Esophagus squamous epithelium (tissue), 5 donors: ENCODE results near the gene TMEM229A. TPM values are rescaled to one million over a fixed set of nuclear protein-coding genes. Genes with fewer than 3 reads are reported as not detected.

Source experiments
- DNase-seq: peaks from one replicate; lab custom pipeline; 2025; lab: John Stamatoyannopoulos, UW
- H3K27ac ChIP-seq, 4 donors: fragments of 200-600 bp; sonication (generic); one replicate each; pipeline ENCODE4 v1.5.1; 2016 to 2019; ENCODE audit warnings: mild to moderate bottlenecking in 1 of 4
- H3K27me3 ChIP-seq, 4 donors: fragments of 200-600 bp; sonication (generic); 1 replicate in 3 of 4; 2 replicates in 1 of 4; pipeline versions ENCODE4 v1.5.1 to v1.6.0; 2017 to 2021; ENCODE audit warnings: antibody characterized with exemption in 1 of 4
- H3K36me3 ChIP-seq, 3 donors: fragments of 200-600 bp; sonication (generic); one replicate each; pipeline ENCODE4 v1.5.1; 2016 to 2019
- H3K4me1 ChIP-seq, 3 donors: fragments of 200-600 bp; sonication (generic); one replicate each; pipeline ENCODE4 v1.5.1; 2017 to 2019
- H3K4me3 ChIP-seq, 4 donors: fragments of 200-600 bp; sonication (generic); 1 replicate in 3 of 4; 2 replicates in 1 of 4; pipeline ENCODE4 v1.5.1; 2016 to 2019; ENCODE audit warnings: mild to moderate bottlenecking in 2 of 4, moderate library complexity in 1 of 4
- H3K9me3 ChIP-seq, 3 donors: fragments of 200-600 bp; sonication (generic); one replicate each; pipeline ENCODE4 v1.5.1; 2016 to 2019
- POLR2A ChIP-seq, 4 donors: fragments of 450-650 bp; IDR thresholded peaks; one replicate each; pipeline ENCODE4 v1.6.1; 2017; ENCODE audit warnings: antibody characterized with exemption in 4 of 4, mild to moderate bottlenecking in 4 of 4, moderate library complexity in 3 of 4
- WGBS, 2 donors: methylation state at CpG; one replicate each; pipeline ENCODE4 v1.1.5; 2018; 5-methylcytosine and 5-hydroxymethylcytosine counted together
- intact Hi-C: fragments of 100-400 bp; cut with DNase I; formaldehyde crosslinking; loops from one replicate; pipeline ENCODE4 v1.15.0; 2022
- total RNA-seq, 4 donors: library from RNA; depleted of rRNA; stranded (reverse); fragments of >200 nt; gene quantifications; one replicate each; pipeline ENCODE4 v1.1.0, GENCODE V29; 2016
- TF ChIP-seq, protein P1 (sequence below), 6 experiments: fragments of 450-650 bp in 4 of 6; fragments of 200-600 bp in 2 of 6; sonication (generic) in 2 of 6; IDR thresholded peaks; one replicate each; pipeline ENCODE4 v1.5.1; 2016 to 2019; ENCODE audit warnings: antibody characterized with exemption in 6 of 6, mild to moderate bottlenecking in 4 of 6, moderate library complexity in 4 of 6
- donor health status: DM: yes; HTN: yes; CAD: no.

The TMEM229A gene
- total RNA-seq, 4 donors from 2014 or later, result not detected

DNA sequence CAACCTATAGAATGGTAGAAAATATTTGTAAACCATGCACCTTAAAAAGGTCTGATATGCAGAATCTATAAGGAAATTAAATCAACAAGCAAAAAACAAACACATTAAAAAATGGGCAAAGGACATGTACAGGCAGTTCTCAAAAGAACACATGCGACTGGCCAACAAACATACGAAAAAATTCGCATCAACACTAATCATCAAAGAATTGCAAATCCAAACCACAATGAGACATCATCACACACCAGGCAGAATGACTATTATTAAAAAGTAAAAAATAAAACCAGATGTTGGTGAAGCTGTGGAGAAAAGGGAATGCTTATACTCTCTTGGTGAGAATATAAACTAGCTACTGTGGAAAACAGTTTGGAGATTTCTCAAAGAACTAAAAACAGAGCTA, 33.2 kb downstream of the TMEM229A start:
- H3K27ac ChIP-seq, result no peak overlapping the region
- no peak overlapping the region for H3K4me3 ChIP-seq
- 76 to 82% methylated on average over 3 of the region's 3 CpGs for WGBS, 2 donors
- peaks cover 0 to 17% (median 0%) of the 10 kb centered on the region in 3 donors for H3K9me3 ChIP-seq
- TF ChIP-seq, protein P1, sequence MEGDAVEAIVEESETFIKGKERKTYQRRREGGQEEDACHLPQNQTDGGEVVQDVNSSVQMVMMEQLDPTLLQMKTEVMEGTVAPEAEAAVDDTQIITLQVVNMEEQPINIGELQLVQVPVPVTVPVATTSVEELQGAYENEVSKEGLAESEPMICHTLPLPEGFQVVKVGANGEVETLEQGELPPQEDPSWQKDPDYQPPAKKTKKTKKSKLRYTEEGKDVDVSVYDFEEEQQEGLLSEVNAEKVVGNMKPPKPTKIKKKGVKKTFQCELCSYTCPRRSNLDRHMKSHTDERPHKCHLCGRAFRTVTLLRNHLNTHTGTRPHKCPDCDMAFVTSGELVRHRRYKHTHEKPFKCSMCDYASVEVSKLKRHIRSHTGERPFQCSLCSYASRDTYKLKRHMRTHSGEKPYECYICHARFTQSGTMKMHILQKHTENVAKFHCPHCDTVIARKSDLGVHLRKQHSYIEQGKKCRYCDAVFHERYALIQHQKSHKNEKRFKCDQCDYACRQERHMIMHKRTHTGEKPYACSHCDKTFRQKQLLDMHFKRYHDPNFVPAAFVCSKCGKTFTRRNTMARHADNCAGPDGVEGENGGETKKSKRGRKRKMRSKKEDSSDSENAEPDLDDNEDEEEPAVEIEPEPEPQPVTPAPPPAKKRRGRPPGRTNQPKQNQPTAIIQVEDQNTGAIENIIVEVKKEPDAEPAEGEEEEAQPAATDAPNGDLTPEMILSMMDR (IDR thresholded peaks at IDR 0.05), result no peak
- no peak for TF ChIP-seq POLR2A (IDR thresholded peaks at IDR 0.05)
- DNase-seq, result no peak
- H3K4me1 ChIP-seq, result no peaks in the 10 kb centered on the region
- intact Hi-C loops, result no loop called here
- H3K36me3 ChIP-seq, result no peaks in the 10 kb centered on the region
- no peaks in the 10 kb centered on the region for H3K27me3 ChIP-seq

DNA sequence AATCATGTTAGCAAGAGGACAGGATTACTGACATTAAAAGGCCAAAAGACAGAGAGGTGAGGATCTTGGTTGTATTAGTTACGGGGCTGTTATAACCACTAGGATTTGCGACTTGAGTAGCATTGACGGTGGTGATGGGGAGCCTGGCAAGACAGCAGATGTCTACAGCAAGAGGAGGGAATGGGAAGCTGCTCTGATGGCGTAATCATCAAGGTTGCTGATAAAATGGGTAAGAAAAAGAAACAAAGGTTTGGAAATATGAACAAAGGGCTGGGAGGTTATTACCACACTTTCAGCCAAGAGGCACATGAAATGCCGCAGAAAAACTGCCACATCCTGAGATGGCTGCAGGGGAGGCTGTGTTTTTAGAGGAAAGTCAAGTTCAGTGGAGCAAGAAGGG, 33.9 kb downstream of the TMEM229A start:
- 78 to 85% methylated on average over 5 of the region's 5 CpGs for WGBS, 2 donors
- Histone ChIP-seq H3K27ac (no peak overlapping the region), H3K36me3 (no peaks in the 10 kb centered on the region), H3K9me3 (peaks cover 0 to 9% (median 0%) of the 10 kb centered on the region in 3 donors), H3K27me3 (no peaks in the 10 kb centered on the region), H3K4me1 (no peaks in the 10 kb centered on the region), H3K4me3 (no peak overlapping the region)
- DNase-seq, result no peak
- TF ChIP-seq, protein P1 (IDR thresholded peaks at IDR 0.05), result no peak
- no peak for TF ChIP-seq POLR2A (IDR thresholded peaks at IDR 0.05)
- intact Hi-C loops, result no loop called here

DNA sequence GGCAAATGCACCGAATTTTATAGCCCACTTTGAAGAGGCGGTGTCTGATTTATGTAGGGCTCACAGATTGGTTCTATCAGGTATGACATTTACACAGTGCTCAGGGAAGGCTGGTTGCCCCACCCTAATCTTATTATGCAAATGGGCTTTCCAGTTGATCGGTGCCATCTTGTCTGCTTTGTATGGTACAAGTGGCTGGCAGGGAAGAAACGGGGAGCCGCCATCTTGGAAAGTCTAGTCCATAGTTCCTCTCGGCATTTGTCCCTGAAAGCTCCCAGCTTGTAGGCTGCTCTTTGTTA, 36.6 kb downstream of the TMEM229A start:
- Histone ChIP-seq H3K4me1 (no peaks in the 10 kb centered on the region), H3K36me3 (no peaks in the 10 kb centered on the region), H3K4me3 (no peak overlapping the region), H3K9me3 (peaks cover 0 to 3% (median 0%) of the 10 kb centered on the region in 3 donors), H3K27me3 (no peaks in the 10 kb centered on the region), H3K27ac (no peak overlapping the region)
- intact Hi-C loops, result no loop called here
- 88 to 93% methylated on average over 6 of the region's 6 CpGs for WGBS, 2 donors
- DNase-seq, result no peak
- TF ChIP-seq POLR2A (IDR thresholded peaks at IDR 0.05), result no peak
- TF ChIP-seq, protein P1 (IDR thresholded peaks at IDR 0.05), result no peak

DNA sequence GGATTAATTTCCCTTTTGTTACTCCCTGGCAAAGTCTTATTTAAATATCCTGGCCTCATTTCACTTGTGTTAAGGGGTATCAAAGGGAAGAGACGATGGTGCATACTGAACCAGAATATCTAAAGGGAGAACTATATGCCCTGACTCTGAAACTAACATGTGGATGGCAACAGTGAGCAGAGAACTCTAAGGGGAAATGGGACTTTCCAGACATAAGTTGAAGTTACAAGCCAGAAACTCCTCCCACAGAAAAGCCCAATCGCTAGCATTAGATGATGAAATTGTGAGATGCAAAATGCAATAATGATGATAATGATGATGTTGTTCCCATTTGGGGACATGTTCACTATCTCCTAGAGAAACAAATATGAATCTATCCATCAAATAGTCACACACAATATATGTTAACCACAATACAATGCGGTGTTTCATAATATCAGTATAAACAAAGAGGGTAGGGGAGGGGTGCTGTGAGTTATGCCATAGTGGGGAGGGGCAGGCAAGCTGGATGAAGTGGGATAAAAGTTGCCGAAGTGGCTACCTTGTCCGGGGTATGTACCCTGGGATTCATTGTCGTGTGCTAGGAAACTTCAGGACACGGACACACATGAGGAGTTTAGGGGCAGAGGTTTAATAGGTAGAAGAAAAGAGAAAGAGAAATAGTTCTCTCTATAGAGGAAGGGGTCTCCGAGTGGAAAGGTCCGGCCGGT, 37.1 kb downstream of the TMEM229A start:
- no peaks in the 10 kb centered on the region for H3K27me3 ChIP-seq
- no peak overlapping the region for H3K27ac ChIP-seq
- 85 to 88% methylated on average over 10 of the region's 10 CpGs for WGBS, 2 donors
- H3K4me1 ChIP-seq, result no peaks in the 10 kb centered on the region
- DNase-seq, result no peak
- H3K4me3 ChIP-seq, result no peak overlapping the region
- intact Hi-C loops, result no loop called here
- TF ChIP-seq POLR2A (IDR thresholded peaks at IDR 0.05), result no peak
- TF ChIP-seq, protein P1 (IDR thresholded peaks at IDR 0.05), result no peak
- H3K9me3 ChIP-seq, result no peaks in the 10 kb centered on the region
- H3K36me3 ChIP-seq, result no peaks in the 10 kb centered on the region

DNA sequence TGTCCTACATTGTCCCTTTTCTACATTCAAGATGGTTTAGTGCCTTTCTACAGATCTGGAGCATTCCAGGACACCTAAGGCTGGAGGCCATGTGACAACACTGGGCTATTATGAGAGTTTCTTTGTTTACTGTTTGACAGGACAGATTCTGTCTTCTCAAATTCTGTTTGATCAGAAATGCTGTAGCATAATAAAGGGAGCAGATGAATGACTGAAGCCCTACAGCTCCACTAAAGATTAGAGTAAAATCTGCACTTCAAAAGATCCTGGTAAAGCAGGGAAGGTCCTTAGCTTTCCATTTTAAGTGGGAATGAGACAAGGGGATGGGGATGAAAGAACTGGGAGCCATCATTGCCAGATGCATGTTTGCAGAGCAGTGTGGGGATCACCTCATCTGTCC, 38.4 kb downstream of the TMEM229A start:
- Histone ChIP-seq H3K4me1 (no peaks in the 10 kb centered on the region), H3K27ac (no peak overlapping the region), H3K4me3 (no peak overlapping the region), H3K27me3 (no peaks in the 10 kb centered on the region), H3K36me3 (no peaks in the 10 kb centered on the region), H3K9me3 (no peaks in the 10 kb centered on the region)
- DNase-seq, result no peak
- intact Hi-C loops, result no loop called here
- TF ChIP-seq POLR2A (IDR thresholded peaks at IDR 0.05), result no peak
- TF ChIP-seq, protein P1 (IDR thresholded peaks at IDR 0.05), result no peak
